Ishikawa (cell line): ENCODE data around the gene KRTAP2-3.

Experiments used
- CEBPB ChIP-seq: IDR thresholded peaks from 2 replicates; pipeline ENCODE4 v1.6.1; 2012
- CREB1 ChIP-seq: IDR thresholded peaks from 2 replicates; pipeline ENCODE4 v1.6.1; 2012; ENCODE audit warnings: low read depth
- EGR1 ChIP-seq: IDR thresholded peaks from 2 replicates; pipeline ENCODE4 v1.6.1; 2012
- EP300 ChIP-seq: IDR thresholded peaks from 2 replicates; pipeline ENCODE4 v1.6.1; 2012; ENCODE audit warnings: borderline replicate concordance
- FOXM1 ChIP-seq: IDR thresholded peaks from 2 replicates; pipeline ENCODE4 v1.6.1; 2012; ENCODE audit warnings: low read depth, borderline replicate concordance
- NFIC ChIP-seq: IDR thresholded peaks from 2 replicates; pipeline ENCODE4 v1.6.1; 2012
- RAD21 ChIP-seq: IDR thresholded peaks from 2 replicates; pipeline ENCODE4 v1.6.1; 2012; ENCODE audit warnings: low read depth
- TAF1 ChIP-seq: IDR thresholded peaks from 2 replicates; pipeline ENCODE4 v1.6.1; 2012; ENCODE audit warnings: low read depth, mild to moderate bottlenecking
- TCF12 ChIP-seq: IDR thresholded peaks from 2 replicates; pipeline ENCODE4 v1.6.1; 2012; ENCODE audit warnings: low read depth
- YY1 ChIP-seq: IDR thresholded peaks from 2 replicates; pipeline ENCODE4 v1.6.1; 2012; ENCODE audit warnings: low read depth
- TF ChIP-seq, protein P1 (sequence below): IDR thresholded peaks from 2 replicates; pipeline ENCODE4 v1.6.1; 2012
- TF ChIP-seq, protein P2 (sequence below): IDR thresholded peaks from 2 replicates; pipeline ENCODE4 v1.6.1; 2012
- TF ChIP-seq, protein P3 (sequence below): IDR thresholded peaks from 2 replicates; pipeline ENCODE4 v1.6.1; 2012; ENCODE audit warnings: low read depth, mild to moderate bottlenecking

DNA sequence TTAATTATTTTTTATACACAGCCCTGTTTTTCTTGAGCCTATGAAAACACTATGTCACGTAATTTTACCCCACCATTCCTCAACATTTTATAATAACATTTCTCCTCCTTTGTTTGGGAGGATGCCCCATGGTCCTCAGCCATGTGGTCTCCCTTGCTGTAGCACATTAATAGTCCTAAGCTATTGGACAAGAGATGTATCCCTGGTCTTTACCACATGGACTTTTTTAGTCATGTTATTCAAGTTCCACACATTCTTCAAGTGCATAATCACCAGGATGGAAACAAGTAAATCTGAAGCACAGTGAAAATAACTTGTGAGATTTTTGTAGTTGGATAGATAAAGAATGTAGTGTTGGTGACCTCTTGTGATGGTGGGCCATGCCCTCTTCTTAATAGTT lies 2.0 kb upstream of the KRTAP2-3 start:
- no peak for TF ChIP-seq CREB1
- no peak for TF ChIP-seq TCF12
- TF ChIP-seq EP300, result no peak
- TF ChIP-seq, protein P1, sequence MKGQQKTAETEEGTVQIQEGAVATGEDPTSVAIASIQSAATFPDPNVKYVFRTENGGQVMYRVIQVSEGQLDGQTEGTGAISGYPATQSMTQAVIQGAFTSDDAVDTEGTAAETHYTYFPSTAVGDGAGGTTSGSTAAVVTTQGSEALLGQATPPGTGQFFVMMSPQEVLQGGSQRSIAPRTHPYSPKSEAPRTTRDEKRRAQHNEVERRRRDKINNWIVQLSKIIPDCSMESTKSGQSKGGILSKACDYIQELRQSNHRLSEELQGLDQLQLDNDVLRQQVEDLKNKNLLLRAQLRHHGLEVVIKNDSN, result no peak
- TF ChIP-seq TAF1, result no peak
- no peak for TF ChIP-seq FOXM1
- no peak for TF ChIP-seq CEBPB
- no peak for TF ChIP-seq YY1
- no peak for TF ChIP-seq EGR1
- TF ChIP-seq, protein P2, sequence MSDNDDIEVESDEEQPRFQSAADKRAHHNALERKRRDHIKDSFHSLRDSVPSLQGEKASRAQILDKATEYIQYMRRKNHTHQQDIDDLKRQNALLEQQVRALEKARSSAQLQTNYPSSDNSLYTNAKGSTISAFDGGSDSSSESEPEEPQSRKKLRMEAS, result peak; percentile 75
- TF ChIP-seq, protein P3, sequence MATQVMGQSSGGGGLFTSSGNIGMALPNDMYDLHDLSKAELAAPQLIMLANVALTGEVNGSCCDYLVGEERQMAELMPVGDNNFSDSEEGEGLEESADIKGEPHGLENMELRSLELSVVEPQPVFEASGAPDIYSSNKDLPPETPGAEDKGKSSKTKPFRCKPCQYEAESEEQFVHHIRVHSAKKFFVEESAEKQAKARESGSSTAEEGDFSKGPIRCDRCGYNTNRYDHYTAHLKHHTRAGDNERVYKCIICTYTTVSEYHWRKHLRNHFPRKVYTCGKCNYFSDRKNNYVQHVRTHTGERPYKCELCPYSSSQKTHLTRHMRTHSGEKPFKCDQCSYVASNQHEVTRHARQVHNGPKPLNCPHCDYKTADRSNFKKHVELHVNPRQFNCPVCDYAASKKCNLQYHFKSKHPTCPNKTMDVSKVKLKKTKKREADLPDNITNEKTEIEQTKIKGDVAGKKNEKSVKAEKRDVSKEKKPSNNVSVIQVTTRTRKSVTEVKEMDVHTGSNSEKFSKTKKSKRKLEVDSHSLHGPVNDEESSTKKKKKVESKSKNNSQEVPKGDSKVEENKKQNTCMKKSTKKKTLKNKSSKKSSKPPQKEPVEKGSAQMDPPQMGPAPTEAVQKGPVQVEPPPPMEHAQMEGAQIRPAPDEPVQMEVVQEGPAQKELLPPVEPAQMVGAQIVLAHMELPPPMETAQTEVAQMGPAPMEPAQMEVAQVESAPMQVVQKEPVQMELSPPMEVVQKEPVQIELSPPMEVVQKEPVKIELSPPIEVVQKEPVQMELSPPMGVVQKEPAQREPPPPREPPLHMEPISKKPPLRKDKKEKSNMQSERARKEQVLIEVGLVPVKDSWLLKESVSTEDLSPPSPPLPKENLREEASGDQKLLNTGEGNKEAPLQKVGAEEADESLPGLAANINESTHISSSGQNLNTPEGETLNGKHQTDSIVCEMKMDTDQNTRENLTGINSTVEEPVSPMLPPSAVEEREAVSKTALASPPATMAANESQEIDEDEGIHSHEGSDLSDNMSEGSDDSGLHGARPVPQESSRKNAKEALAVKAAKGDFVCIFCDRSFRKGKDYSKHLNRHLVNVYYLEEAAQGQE, result no peak
- no peak; the same call in 1 of the 2 replicates for TF ChIP-seq RAD21
- no peak for TF ChIP-seq NFIC
